Dedifferentiated amniotic fluid mesenchymal stem cell (primary cell): ENCODE measurements around the gene SLC9A9.
"Not testable (repeated sequence)": the region's sequence is repeated elsewhere in the genome, so short reads cannot be mapped to it uniquely, and the experiment has no call there.

Experiments used
- DNase-seq: peaks from one replicate; pipeline ENCODE4 v3.0.0-alpha.2; 2016; ENCODE audit errors: extremely low spot score

Gene SLC9A9

GRCh38 chr3:143465666-143466065 is 382.6 kb downstream of the SLC9A9 start:
- no peak for DNase-seq

GRCh38 chr3:143464850-143465249 is 383.4 kb downstream of the SLC9A9 start:
- DNase-seq, result no peak

GRCh38 chr3:143455480-143455879 is 392.8 kb downstream of the SLC9A9 start:
- no peak for DNase-seq

GRCh38 chr3:143450632-143451031 is 397.6 kb downstream of the SLC9A9 start:
- DNase-seq, result no peak

GRCh38 chr3:143447491-143447890 is 400.8 kb downstream of the SLC9A9 start:
- DNase-seq, result no peak

GRCh38 chr3:143445118-143445517 is 403.1 kb downstream of the SLC9A9 start:
- DNase-seq, result no peak

GRCh38 chr3:143443851-143444331 is 404.4 kb downstream of the SLC9A9 start:
- DNase-seq, result peak; percentile 81

GRCh38 chr3:143442814-143443447 is 405.3 kb downstream of the SLC9A9 start:
- DNase-seq, result no peak

GRCh38 chr3:143441516-143442171 is 406.6 kb downstream of the SLC9A9 start:
- DNase-seq, result no peak

GRCh38 chr3:143439817-143440216 is 408.5 kb downstream of the SLC9A9 start:
- DNase-seq, result no peak

GRCh38 chr3:143437405-143437804 is 410.9 kb downstream of the SLC9A9 start:
- DNase-seq, result no peak

GRCh38 chr3:143436231-143436930 is 411.9 kb downstream of the SLC9A9 start:
- no peak for DNase-seq

GRCh38 chr3:143433787-143434378 is 414.4 kb downstream of the SLC9A9 start:
- no peak for DNase-seq

GRCh38 chr3:143431298-143431697 is 417.0 kb downstream of the SLC9A9 start:
- DNase-seq, result not testable (repeated sequence)

- no peak for DNase-seq
These were observed 417.7 kb downstream of the SLC9A9 start for GRCh38 chr3:143430568-143430967.

- no peak for DNase-seq
These were observed 418.4 kb downstream of the SLC9A9 start for GRCh38 chr3:143429628-143430514.

GRCh38 chr3:143428294-143428693 is 420.0 kb downstream of the SLC9A9 start:
- no peak for DNase-seq

GRCh38 chr3:143427631-143428030 is 420.6 kb downstream of the SLC9A9 start:
- no peak for DNase-seq

- DNase-seq, result no peak
These were observed 423.4 kb downstream of the SLC9A9 start for GRCh38 chr3:143424874-143425273.

- no peak for DNase-seq
These were observed 426.7 kb downstream of the SLC9A9 start for GRCh38 chr3:143421556-143421955.

- DNase-seq, result no peak
These were observed 428.7 kb downstream of the SLC9A9 start for GRCh38 chr3:143419611-143420010.
